ENCODE results near the gene KLHL40.

The KLHL40 gene

DNA sequence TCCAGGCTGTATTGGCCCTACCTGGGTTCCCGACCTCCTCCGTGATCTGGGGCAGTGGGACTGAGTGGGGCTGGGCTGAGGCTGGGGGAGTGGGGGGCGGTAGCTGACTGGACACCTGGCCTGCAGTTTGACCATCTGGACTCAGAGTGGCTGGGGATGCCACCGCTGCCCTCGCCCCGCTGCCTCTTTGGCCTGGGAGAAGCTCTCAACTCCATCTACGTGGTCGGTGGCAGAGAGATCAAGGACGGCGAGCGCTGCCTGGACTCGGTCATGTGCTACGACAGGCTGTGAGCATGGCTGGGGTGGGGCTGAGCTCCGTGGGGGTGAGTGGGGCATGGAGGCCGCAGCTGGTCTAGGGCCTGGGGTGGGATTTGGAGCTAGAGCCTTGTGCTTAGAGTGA is 2.7 kb downstream of the KLHL40 start:
- in situ Hi-C loops (cut with HindIII; ENCODE audit: low sequenced_read_pairs), result no loop called here

DNA sequence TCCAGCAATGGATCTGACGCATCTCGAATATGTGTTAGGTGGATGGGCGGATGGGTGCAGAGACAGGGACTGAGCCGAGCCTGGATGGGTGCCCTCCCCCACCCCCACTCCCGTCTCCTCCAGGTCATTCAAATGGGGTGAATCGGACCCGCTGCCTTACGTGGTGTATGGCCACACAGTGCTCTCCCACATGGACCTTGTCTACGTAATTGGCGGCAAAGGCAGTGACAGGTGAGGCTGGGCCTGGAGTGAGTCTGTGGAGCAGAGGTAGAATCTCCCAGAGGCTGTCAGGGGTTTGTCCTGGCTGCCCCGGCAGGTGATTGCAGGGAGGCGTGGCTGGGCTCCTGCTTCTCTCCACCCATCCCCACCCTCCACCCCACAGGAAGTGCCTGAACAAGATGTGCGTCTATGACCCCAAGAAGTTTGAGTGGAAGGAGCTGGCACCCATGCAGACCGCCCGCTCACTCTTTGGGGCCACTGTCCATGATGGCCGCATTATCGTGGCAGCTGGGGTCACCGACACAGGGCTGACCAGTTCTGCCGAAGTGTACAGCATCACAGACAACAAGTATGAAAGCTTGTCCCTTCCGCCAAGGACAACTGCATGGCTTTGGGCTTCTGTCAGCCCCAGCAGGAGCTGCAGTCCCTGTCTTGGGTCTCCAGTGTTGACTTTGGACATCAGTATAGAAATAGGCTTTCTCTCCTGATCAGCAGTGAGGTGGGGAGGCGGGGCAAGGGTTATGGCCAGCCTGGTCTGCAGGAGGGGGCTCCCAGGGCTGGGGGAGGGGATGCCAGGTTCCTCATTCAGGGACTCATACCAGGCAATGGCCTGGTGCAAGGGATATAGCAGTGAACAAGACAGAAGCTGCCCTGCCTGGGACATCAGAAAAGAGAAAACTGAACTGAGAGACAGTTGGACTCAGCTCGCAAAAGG is 3.4 kb downstream of the KLHL40 start:
- in situ Hi-C loops (cut with HindIII; ENCODE audit: low sequenced_read_pairs), result no loop called here

DNA sequence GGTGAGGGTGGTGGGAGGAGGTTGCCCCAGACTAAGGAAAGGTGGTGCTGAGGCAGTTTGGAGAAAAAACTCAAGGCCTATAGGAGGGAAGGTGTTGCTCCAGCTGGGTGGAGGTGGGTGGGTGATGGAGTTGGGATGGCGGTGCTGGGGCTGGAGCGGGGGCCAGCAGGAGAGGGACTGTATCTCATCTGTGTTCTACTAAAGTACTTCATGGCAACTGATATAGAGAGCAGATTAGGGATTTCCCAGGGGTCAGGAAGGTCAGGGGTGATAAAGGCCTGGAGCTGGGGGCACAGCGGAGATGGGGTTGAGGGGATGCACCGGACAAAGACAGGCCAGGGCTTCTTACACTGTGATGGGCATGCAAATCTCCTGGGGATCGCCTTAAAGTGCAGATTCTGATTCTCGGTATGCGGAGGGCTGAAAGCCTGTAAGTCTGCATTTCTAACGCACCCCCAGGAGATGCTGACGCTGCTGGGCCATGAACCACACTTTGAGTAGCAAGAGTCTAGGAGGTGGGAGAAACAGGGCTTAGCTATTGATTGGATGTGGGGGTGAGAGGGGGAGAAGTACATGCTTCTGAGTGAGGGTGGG is 4.2 kb downstream of the KLHL40 start:
- in situ Hi-C loops (cut with HindIII; ENCODE audit: low sequenced_read_pairs), result no loop called here

DNA sequence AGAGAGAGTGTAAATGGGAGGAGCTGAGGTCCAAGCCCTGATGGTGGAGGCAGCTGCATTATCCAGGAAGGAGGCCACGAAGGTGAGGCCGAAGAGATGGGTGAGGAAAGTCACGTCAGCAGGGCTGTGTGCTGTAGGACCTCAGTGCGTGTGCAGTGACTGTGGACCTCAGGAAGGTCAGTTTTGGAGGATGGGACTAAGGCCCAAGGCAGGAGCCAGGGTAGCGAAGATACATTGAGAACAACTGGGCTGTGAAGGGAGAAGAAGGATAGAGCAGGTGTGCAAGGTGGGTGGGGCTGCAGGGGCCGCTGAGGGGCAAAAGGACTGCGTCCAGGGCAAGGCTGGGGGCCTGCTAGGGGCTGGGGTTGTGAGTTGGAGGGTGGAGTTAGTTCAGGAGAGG is 4.9 kb downstream of the KLHL40 start:
- in situ Hi-C loops (cut with HindIII; ENCODE audit: low sequenced_read_pairs), result no loop called here

GRCh38 chr3:42690766-42691680 is 5.7 kb downstream of the KLHL40 start:
- in situ Hi-C loops (cut with HindIII; ENCODE audit: low sequenced_read_pairs), result no loop called here

DNA sequence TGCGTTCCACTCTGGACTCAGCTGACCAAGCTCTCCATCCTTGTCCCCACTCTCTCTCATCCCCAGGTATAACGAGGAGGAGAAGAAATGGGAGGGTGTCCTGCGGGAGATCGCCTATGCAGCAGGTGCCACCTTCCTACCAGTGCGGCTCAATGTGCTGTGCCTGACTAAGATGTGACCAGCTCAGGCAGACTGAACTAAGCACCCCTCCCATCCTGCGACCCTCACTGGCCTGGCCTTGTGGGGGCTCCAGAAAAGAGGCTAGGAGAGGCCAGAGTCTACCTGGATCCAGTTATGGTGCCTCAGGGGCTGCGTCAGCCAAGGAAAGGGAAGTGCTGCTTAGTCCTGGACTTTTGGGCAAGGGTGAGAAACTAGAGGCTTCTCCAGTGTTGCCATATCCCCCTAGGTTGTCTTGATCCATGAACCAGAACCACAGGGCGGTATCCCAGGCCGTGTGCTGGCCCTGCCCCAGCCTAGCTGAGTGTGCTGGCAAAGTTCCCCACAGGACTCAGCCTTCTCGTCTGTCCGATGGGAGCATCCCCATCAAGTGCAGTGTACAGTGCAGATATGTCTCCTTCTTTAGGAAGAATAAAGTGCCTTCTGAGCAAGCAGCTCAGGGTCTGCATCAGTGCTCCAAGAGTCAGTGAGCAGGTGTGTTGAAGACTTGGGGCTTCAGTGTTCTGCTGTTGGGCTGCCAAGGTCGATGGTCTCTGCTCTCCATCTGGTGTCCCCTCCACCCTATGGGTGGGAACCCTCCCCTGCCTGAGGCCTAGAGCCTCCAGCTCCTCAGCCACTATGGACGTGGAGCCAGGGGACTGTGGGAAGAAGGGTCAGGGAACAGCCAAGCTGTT is 6.7 kb downstream of the KLHL40 start:
- in situ Hi-C loops (cut with HindIII; ENCODE audit: low sequenced_read_pairs), result no loop called here

- in situ Hi-C loops (cut with HindIII; ENCODE audit: low sequenced_read_pairs), result no loop called here
Measured at GRCh38 chr3:42692667-42693529, 7.6 kb downstream of the KLHL40 start.

DNA sequence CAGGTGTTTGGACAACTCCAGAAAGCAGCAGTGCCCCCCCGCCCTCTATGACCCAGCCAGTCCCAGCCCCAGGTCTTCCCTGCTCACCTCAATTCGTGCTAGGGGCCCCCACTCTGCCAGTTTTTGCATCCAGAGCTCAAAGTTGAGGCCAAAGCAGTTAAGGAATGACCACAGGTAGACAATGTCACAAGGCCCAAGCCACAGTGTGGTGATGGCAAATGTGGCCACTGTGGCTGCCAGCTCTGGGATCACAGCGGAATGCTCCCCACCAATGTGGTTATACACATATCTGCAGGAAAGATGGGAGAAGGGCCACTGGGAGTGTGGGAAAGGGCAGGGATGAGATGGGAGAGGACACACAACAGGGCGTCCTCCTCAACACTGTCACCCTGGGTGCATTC is 8.2 kb downstream of the KLHL40 start:
- in situ Hi-C loops (cut with HindIII; ENCODE audit: low sequenced_read_pairs), result no loop called here

- in situ Hi-C loops (cut with HindIII; ENCODE audit: low sequenced_read_pairs), result no loop called here
Measured at GRCh38 chr3:42694366-42694765, 9.0 kb downstream of the KLHL40 start.

- in situ Hi-C loops (cut with HindIII; ENCODE audit: low sequenced_read_pairs), result no loop called here
Measured at GRCh38 chr3:42696356-42697288, 11.3 kb downstream of the KLHL40 start.

DNA sequence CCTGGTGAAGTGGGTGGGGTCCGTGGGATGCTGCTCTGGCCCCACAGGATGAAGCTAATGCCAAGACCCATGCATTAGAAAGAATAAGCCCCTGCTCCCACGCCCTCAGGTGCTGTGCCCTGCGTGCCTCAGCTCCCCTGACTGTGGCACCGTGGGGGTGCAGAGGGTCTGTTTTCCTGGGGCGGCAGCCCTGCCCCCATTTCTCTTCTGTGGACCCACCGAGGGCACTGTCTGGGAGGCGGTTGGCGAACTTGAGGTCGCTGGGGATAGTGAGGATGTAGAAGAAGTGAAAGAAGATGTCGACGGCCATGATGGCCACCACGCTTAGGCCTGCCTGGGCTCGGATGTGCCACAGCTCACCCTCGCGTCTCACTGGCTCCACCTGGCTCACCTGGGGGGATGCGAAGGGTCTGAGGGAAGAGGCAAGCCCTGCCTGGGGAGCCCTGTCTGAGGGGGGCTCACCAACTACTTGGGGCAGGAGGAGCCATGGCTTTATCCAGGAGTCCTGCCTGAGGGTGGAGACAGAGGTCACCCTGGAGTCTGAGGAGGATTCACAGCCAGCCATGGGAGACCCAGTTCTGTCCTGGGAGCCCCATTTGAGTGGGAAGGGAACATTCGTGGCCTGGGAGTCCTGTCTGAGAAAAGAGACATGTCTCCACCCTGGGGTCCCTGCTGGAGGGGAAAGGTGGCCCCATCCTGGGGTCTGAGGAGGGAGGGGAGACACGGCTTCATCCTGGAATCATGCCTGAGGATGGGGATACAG is 12.1 kb downstream of the KLHL40 start:
- in situ Hi-C loops (cut with HindIII; ENCODE audit: low sequenced_read_pairs), result no loop called here

GRCh38 chr3:42698216-42698910 is 13.0 kb downstream of the KLHL40 start:
- in situ Hi-C loops (cut with HindIII; ENCODE audit: low sequenced_read_pairs), result no loop called here

DNA sequence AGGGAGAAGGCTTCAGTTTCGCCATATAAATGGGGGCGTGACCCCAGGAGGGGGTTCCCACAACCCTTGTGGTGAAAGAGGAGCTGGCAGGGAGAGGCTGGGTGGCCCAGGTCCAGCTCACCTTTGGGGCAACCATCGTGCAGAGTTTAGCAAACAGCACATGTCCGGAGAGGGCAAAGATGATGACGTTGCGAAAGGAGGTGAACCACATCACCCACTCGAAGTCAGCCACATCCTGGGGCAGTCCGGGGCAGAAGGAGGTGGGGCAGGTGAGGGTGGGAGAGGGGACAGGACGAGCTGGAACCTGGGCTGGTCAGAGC is 13.5 kb downstream of the KLHL40 start:
- in situ Hi-C loops (cut with HindIII; ENCODE audit: low sequenced_read_pairs), result no loop called here

DNA sequence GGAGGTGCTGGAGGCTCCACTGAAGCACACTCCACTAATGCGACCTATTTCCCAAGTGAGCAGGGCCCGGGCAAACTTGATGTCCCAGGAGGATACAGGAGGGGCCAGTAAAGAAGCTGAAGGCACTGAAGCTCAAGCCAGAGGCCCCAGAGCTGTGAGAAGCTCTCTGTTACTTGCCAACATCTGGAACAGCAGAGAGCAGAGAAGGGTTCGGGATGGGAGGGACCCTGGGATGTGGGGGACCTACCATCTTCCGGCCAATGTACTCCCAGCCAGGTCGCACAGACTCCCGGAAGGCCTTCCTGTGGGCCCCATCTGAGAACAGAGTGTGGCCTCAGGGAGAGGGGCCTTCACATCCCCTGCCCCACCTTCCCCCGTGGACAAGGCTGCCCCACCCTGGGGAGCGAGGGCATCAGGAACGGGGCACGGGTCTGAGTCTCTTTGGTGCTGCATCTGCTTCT is 14.2 kb downstream of the KLHL40 start:
- in situ Hi-C loops (cut with HindIII; ENCODE audit: low sequenced_read_pairs), result no loop called here

DNA sequence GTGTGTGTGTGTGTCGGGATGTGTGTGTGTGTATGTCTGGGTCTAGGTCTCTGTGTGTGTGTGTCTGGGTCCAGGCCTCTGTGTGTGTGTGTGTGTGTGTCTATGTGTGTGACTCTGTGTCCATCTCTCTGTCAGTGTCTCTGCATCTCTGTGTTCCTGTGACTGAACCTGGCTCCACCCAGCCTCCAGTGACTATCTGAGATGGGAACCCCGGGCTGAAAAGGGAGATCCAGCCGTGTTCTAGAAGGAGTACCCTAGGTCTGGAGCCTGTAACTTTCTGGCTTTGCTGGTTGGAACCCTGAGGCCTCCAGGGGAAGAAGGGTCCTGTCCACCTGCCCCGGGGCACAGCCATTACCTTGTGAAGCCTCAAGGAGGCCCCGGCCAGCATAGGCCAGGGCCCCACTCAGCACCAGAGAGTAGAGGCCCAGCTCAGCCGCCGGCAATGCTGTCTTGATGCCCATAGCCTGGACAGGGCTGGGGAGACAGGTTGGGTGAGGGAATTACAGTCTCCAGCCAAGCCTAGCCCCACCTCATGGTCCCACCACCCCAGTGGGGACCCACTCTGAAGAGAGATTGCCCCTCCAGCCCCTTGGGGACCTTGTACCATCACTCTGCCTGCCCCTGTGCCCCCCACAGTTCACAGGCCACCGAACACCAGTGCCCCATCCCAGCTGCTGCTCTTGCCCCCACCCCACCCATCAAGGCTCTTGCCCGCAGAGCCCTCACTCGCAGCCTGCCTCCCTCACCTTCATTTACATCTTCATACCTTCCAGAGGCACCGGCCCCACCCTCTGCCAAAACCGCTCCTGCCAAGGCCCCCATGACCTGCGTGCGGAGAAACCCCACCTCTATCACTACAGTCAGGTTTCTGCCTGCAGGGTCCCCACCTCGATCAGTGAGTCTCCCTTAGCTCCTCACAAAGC is 15.3 kb downstream of the KLHL40 start:
- in situ Hi-C loops (cut with HindIII; ENCODE audit: low sequenced_read_pairs), result no loop called here

All from endothelial cell of hepatic sinusoid (primary cell).